GM10248 (cell line): ENCODE results near the gene IRAK1.

Experiments
- CTCF ChIA-PET: fragments of 300-600 bp; sonication (Branson Sonifier 250); formaldehyde crosslinking; extraction: SDS; loops from one replicate; lab custom pipeline; 2021; ENCODE audit warnings: antibody characterized with exemption; lab: Yijun Ruan, JAX
- POLR2A ChIA-PET: fragments of 350-650 bp; sonication (Branson Sonifier 250); formaldehyde crosslinking; extraction: SDS; loops from one replicate; lab custom pipeline; 2020; ENCODE audit warnings: antibody characterized with exemption; lab: Yijun Ruan, JAX
- DNase-seq: peaks from one replicate; pipeline ENCODE4 v3.0.0; 2012; ENCODE audit errors: extremely low spot score
- CTCF ChIP-seq: IDR thresholded peaks from 2 replicates; pipeline ENCODE4 v1.5.1; 2012; ENCODE audit warnings: mild to moderate bottlenecking, low read depth; ENCODE audit errors: extremely low read depth, missing control alignments, control extremely low read depth

Gene IRAK1

DNA sequence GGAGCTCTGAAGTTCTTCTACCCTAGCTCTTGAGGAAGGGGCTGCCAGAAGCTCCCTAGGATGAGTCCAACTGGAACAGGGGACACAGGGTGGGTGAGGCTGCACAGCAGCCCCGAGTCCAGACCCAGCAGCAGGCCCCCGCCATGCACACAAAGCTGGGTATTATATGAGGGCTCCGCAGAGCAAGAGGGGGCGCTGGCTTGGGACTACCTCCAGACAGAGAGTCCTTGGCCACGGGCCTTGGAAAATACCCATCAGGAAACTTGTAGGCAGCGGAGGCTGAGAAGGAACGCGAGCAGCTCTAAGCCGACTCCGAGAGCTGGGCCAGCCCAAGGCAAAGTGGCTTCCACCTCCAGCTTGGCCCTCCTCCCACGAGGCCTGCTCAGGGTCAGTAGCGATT is 56.2 kb downstream of the IRAK1 start:
- no peak for TF ChIP-seq CTCF
- no peak for DNase-seq
- ChIA-PET CTCF (interaction anchor here (14.3 kb wide), 1 partner anchor 14 kb away, joined by 137 read pairs; the partner anchor contains the start of gene RENBP), POLR2A (no interaction called here)

DNA sequence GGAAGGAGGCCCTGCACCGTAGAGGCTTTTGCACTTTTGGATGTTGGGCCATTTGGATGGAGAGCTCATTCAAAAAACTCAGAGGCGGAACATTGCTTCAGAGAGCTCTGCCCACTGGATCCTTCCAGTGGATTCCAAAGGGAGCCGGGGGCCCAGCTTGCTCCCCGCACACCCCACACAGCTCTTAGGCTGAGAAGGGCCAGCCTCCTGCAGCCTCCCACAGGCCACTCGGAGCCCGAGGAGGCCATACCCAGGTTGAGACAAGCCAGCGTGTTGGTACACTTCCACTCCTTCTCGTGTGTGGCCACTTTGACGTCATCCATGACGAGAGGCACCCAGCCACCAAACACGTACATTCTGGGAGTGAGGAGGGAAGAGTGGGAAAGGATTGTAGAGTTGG is 58.4 kb downstream of the IRAK1 start:
- CTCF ChIA-PET: interaction anchor here (14.3 kb wide), 1 partner anchor 12 kb away, joined by 137 read pairs; the partner anchor contains the start of gene RENBP
- DNase-seq: no peak
- POLR2A ChIA-PET: no interaction called here
- TF ChIP-seq CTCF: no peak

DNA sequence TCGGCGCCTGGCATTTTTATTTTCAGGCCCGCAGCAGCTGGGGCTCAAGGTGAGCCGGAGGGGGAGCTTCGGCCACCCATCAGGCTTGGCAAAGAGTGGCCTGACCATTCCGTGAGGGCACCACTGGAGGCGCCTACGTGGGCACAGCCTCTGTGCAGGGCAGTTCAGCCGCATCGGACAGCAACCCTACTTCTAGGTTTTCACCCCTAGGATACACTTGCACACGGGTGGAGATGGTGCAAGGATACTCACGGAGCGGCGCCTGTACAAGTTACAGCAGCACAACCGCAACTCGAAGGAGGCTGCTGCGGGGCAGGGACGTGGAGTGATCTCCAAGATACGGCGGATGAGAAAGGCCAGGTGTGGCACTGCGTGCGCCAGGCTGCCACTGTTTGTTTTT is 58.9 kb downstream of the IRAK1 start:
- ChIA-PET CTCF (interaction anchor here (14.3 kb wide), 1 partner anchor 12 kb away, joined by 137 read pairs; the partner anchor contains the start of gene RENBP), POLR2A (no interaction called here)
- TF ChIP-seq CTCF: no peak
- DNase-seq: no peak
